GM21360 (cell line): Measurements from ENCODE around the gene AKR7A3.
"Not testable (repeated sequence)": the region's sequence is repeated elsewhere in the genome, so short reads cannot be mapped to it uniquely, and the experiment has no call there.

ENCODE experiments used
- ATAC-seq: cut with Tn5 transposase; IDR thresholded peaks from one replicate; pipeline ENCODE4 v1.9.1; 2021; ENCODE audit warnings: mild to moderate bottlenecking, moderate library complexity; ENCODE audit not compliant: unreplicated experiment

Gene AKR7A3

GRCh38 chr1:19300211-19300610, 11.6 kb upstream of the AKR7A3 start:
- ATAC-seq = no peak

- ATAC-seq = no peak
Observed at GRCh38 chr1:19294638-19295037, 6.1 kb upstream of the AKR7A3 start.

- no peak for ATAC-seq
Observed at GRCh38 chr1:19289244-19289643, 674 bp upstream of the AKR7A3 start.

- no peak for ATAC-seq
Observed at GRCh38 chr1:19287436-19288185, 959 bp downstream of the AKR7A3 start.

- not testable (repeated sequence) for ATAC-seq
Observed at GRCh38 chr1:19285807-19286206, 2.8 kb downstream of the AKR7A3 start.

GRCh38 chr1:19285366-19285765, 3.2 kb downstream of the AKR7A3 start:
- not testable (repeated sequence) for ATAC-seq

GRCh38 chr1:19284881-19285280, 3.7 kb downstream of the AKR7A3 start:
- ATAC-seq = no peak

- no peak for ATAC-seq
Observed at GRCh38 chr1:19283891-19284290, 4.7 kb downstream of the AKR7A3 start.

GRCh38 chr1:19274636-19275035, 13.9 kb downstream of the AKR7A3 start:
- no peak for ATAC-seq

GRCh38 chr1:19273844-19274531, 14.6 kb downstream of the AKR7A3 start:
- ATAC-seq = not testable (repeated sequence)

GRCh38 chr1:19273106-19273843, 15.3 kb downstream of the AKR7A3 start:
- no peak for ATAC-seq

- ATAC-seq = no peak
Observed at GRCh38 chr1:19272064-19272463, 16.5 kb downstream of the AKR7A3 start.

GRCh38 chr1:19270343-19270730, 18.2 kb downstream of the AKR7A3 start:
- not testable (repeated sequence) for ATAC-seq

GRCh38 chr1:19269427-19270342, 18.9 kb downstream of the AKR7A3 start:
- ATAC-seq = not testable (repeated sequence)

GRCh38 chr1:19268445-19268844, 20.1 kb downstream of the AKR7A3 start:
- no peak for ATAC-seq

GRCh38 chr1:19262744-19263143, 25.8 kb downstream of the AKR7A3 start:
- ATAC-seq = no peak

- no peak for ATAC-seq
Observed at GRCh38 chr1:19262047-19262446, 26.5 kb downstream of the AKR7A3 start.

- ATAC-seq = no peak
Observed at GRCh38 chr1:19260211-19261138, 28.1 kb downstream of the AKR7A3 start.

GRCh38 chr1:19258353-19258752, 30.2 kb downstream of the AKR7A3 start:
- ATAC-seq = no peak
